Neural cell (in vitro differentiated cells): ENCODE data around the gene RILPL2.

Source experiments
- CTCF ChIP-seq: fragments of 450-650 bp; IDR thresholded peaks from 2 replicates; pipeline ENCODE4 v1.5.1; 2014; ENCODE audit warnings: antibody characterized with exemption, mild to moderate bottlenecking, moderate library complexity; ENCODE audit not compliant: poor library complexity, severe bottlenecking
- MXI1 ChIP-seq: fragments of 450-650 bp; conservative IDR thresholded peaks from 2 replicates; pipeline ENCODE4 v1.6.1; 2014; ENCODE audit warnings: antibody characterized with exemption, mild to moderate bottlenecking; ENCODE audit not compliant: poor library complexity, severe bottlenecking
- POLR2AphosphoS5 ChIP-seq: IDR thresholded peaks from 2 replicates; pipeline ENCODE4 v1.6.1; 2012
- SMC3 ChIP-seq: fragments of 450-650 bp; conservative IDR thresholded peaks from 2 replicates; pipeline ENCODE4 v1.6.1; 2014; ENCODE audit warnings: antibody characterized with exemption, mild to moderate bottlenecking, moderate library complexity; ENCODE audit not compliant: poor library complexity

GRCh38 chr12:123382684-123383083 lies 53.8 kb downstream of the RILPL2 start:
- TF ChIP-seq CTCF (no peak), SMC3 (no peak), POLR2AphosphoS5 (no peak), MXI1 (no peak)
